Activated CD4-positive, alpha-beta T cell treated with anti-CD3 and anti-CD28 coated beads, Interleukin-2, Interleukin-6, amounts not matched to agents 100 ng/mL and 50 ng/mL, durations not matched to agents 16 hours and 8 hours (primary cell): ENCODE measurements around the gene KIAA1210.

Experiments used
- DNase-seq: peaks from one replicate; pipeline ENCODE4 v3.0.0-alpha.2; 2020

Gene KIAA1210

GRCh38 chrX:119127650-119128049 lies at the start of gene KIAA1210:
Gene KIAA1210, minus strand, starts transcription at chrX:119127812. Its CDS starts 4,170 bp downstream, at chrX:119123642.
- DNase-seq: no peak

DNA sequence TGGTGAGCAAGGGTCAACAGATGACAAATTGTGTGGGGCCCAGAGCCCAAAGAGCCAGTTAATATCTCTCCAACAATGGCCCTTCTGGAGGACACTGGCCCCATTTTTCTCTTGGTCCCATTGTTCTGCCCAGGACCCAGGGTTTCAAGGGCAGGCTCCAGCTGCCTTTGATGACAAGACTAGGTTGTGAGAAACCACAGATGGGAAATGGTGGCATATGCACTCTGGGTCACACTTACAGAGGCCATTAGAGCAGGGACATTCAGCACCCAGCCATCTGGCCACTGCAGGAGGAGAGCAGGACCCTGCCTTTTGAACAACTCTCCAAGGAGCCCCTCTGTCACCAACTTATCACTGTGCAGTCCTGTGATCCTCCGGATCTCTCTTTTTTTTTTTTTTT lies 49.7 kb upstream of the KIAA1210 start:
- DNase-seq: no peak

DNA sequence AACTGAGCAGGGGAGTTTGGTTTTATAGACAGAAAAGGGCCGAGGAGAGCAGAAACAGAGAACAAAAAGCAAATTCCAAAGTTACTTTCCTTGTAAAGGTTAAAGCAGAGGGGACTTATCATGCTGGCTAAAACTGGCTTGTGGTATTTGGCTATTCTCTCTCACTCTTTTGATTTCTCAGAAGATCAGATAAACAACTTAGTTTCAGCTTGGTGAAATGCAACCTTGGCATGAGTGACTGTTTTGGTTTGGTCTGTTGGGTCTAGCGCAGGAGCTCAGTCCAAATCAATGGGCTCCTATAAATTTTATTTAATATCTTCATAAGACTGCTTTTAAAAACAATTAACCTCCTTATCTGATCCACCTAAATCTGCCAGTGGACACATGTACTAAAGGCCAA lies 47.3 kb upstream of the KIAA1210 start:
- DNase-seq: no peak

- no peak for DNase-seq
Observed at GRCh38 chrX:119168104-119168503, 40.5 kb upstream of the KIAA1210 start.

- DNase-seq: no peak
Observed at GRCh38 chrX:119158226-119158625, 30.6 kb upstream of the KIAA1210 start.

DNA sequence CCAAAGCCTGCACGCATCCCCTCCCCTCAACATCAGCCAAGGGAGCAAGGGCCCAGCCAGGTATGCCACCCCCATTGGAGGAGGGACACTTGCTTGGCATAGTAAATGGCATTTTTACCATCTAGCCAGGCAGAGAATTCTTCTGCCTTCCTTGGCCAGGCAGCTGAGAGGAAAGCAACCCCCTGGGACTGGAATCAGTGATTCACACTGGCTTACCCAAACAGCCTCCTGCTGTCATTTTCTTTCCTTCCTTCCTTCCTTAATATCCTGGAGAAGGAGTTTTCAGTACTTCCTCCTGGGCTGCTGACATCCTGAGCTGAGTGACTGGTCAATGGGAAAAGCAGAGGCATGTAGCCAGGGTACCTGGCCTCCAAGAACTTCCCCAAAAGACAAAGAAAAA lies 28.6 kb upstream of the KIAA1210 start:
- no peak for DNase-seq

- DNase-seq: no peak
Observed at GRCh38 chrX:119155416-119156035, 27.9 kb upstream of the KIAA1210 start.

- no peak for DNase-seq
Observed at GRCh38 chrX:119151051-119151380, 23.4 kb upstream of the KIAA1210 start.

DNA sequence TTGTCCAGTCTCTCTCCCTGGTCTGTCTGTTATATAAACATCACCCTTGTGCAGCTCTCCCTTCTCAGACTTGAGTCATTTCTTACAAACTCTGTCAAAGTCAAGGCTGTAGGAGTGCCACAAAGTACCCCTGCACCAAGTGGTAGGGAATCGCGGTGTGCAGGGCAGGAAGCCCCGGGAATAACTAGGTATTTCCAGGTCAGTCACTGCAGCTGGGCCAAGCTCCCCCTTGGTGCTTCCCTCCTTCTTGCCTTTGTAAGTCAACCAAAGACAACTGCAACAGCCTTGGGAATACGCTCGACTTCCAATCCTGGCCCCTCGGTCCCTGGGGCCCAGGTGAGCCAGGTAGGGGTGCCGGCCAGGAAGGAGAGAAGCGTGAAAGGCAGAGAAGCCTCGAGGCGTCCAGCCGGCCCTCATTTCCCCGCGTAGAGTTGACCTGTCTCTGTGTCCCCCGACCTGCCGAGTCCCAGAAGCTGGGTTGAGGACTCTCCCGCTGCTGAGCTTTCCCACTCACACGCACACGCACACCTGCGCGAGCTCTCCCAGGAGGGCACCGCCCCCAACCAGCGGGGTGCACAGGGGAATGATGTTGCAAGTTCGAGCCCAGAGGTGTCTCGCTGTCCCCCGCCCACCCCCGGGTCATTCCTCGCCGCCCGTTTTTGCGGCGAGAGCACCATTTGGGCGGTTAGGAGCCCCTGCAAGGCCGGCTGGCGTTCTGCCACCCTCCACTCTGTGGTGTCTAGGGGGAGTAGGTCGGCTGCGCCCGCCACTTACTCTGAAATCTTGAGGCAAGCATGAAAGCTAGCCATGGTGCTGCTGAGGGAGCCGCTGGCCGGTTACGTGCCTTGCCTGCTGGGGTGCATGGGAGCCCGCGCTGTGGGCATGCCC lies 22.8 kb upstream of the KIAA1210 start:
- no peak for DNase-seq

GRCh38 chrX:119147486-119147885 lies 19.9 kb upstream of the KIAA1210 start:
- DNase-seq: no peak

DNA sequence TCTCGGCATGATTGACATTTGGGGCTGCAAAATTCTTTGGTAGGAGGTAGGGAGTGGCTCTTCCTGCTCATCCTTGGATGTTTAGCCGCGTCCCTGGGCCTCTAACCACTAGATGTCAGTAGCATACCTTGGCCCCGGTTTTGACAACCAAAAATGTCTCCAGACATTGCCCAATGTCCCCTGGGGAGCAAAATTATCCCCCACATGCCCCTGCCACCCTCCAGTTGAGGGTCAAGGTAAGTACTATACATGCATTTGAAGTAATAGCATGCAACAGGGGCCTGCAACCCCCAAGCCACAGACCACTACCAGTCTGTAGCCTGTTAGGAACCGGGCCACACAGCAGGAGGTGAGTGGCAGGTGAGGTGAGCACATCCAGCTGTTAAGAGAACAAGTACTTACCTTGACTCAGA lies 17.6 kb upstream of the KIAA1210 start:
- peak; percentile 19 for DNase-seq

DNA sequence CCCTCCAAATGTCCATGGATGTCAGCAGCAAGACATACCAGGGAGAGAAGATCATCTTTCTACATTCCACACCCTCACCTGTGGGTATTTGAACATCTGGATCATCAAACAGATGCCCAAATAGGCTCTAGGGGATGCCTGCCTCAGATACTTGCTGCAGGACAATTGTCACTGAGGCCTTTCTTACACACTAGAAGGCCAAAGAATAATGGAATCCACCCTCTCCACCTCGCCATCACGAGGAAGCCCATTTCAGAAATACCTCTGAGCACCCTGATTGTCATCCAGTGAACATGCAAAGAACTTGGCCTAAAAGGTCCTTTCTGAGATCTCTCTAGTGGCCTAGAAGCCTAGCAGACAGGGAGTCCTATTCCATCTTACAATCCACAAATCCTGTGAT lies 6.9 kb upstream of the KIAA1210 start:
- no peak for DNase-seq

DNA sequence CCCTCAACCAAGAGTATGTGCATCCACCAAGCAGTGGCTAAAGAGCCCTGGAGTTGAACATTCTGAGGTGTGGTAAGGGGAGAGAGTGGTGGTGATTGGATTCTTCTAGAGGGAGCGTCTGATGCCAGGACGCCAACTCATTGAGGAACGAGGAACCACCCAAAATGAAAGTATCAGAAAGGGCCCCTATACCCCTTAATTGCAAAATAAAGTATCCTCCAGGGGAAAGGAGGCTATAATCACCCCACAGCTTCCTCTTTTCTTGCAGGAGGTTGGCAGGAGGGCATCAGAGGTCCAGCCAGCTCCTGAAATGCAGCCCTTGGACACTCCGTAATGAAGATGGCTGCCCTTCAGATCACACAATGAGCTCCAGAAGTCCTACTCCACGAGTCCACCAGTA lies 5.3 kb upstream of the KIAA1210 start:
- no peak for DNase-seq

GRCh38 chrX:119132316-119132715 lies 4.7 kb upstream of the KIAA1210 start:
- DNase-seq: no peak

- no peak for DNase-seq
Observed at GRCh38 chrX:119130911-119131310, 3.3 kb upstream of the KIAA1210 start.

GRCh38 chrX:119121341-119121740 lies 6.3 kb downstream of the KIAA1210 start:
- DNase-seq: no peak

GRCh38 chrX:119118780-119119395 lies 8.7 kb downstream of the KIAA1210 start:
- DNase-seq: peak; percentile 61

GRCh38 chrX:119107206-119107605 lies 20.4 kb downstream of the KIAA1210 start:
- no peak for DNase-seq

- no peak for DNase-seq
Observed at GRCh38 chrX:119105826-119106225, 21.8 kb downstream of the KIAA1210 start.

DNA sequence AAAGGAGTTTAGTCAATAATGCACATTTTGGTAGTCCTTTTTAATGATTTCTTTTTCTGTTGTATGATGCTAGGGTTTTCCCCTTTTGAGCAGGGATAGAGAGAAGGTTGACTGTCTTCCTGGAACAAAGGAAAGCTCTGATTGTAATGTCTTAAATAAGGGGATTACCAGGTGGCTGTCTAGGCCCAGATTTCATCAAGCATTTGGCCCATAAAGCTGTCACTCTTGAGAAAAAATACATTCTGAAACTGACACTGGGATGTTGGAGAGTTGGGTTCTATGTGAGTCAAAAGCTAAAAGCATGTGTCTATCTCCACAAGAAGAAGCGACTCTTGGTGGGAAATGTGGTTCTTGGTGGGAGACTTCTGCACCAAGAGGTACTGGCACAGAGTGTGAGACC lies 26.4 kb downstream of the KIAA1210 start:
- DNase-seq: no peak

GRCh38 chrX:119095936-119096335 lies 31.7 kb downstream of the KIAA1210 start:
- no peak for DNase-seq

DNA sequence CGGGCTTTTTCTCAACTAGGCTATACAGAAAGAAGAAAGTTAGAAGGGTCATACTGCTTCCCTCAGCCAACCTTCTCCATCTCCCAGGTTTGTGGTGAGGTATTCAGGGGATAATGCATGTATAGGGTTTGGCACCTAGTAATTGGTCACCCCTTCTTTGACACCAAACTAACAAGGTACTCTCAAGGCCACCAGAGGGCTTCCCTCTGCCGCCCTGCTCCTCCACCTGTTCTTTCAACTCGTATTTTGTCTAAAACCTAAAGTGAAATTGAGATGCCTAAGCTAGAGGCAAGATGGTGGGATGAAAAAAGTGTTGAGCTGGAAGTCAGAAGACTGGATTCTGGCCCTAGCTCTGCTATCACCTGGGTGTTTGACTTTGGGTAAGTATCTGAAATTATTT lies 32.8 kb downstream of the KIAA1210 start:
- no peak for DNase-seq

- DNase-seq: no peak
Observed at GRCh38 chrX:119093991-119094735, 33.4 kb downstream of the KIAA1210 start.
